ENCODE results near the gene KLF3. TPM values are rescaled to one million over a fixed set of nuclear protein-coding genes. Genes with fewer than 3 reads are reported as not detected.

KLF3 gene
- total and polyA plus RNA-seq, 2 of the 8 experiments (the other 6 are each of a cell fraction or from before 2014, with no cell fraction given) = 8.0 to 14.9 TPM

GRCh38 chr4:38683276-38683675 is 19.3 kb downstream of the KLF3 start:
- no peak overlapping the region for H3K9ac ChIP-seq (replicated peaks in 1 of 4; ENCODE audit: extremely low read depth in 1 of 4, low read depth in 3 of 4, low read length in 3 of 4)
- no peak overlapping the region for H2AFZ ChIP-seq (ENCODE audit: low read length)
- H3K14ac ChIP-seq (ENCODE audit: insufficient read length) = no peak overlapping the region
- H4K8ac ChIP-seq (ENCODE audit: extremely low read depth, insufficient read depth, low read length) = no peak overlapping the region
- no peak overlapping the region for H4K5ac ChIP-seq (ENCODE audit: insufficient read length, low read depth, low read length)
- H3K4me1 ChIP-seq (replicated peaks in 1 of 4; ENCODE audit: control insufficient read depth in 3 of 4, insufficient read depth in 4 of 4, low read length in 3 of 4) = no peaks in the 10 kb centered on the region
- no peak overlapping the region for H3K56ac ChIP-seq (replicated peaks; ENCODE audit: insufficient read length, low read depth, low read length)
- no peak overlapping the region for H2BK15ac ChIP-seq (ENCODE audit: low read length)
- H2BK120ac ChIP-seq (replicated peaks; ENCODE audit: low read depth, low read length) = no peak overlapping the region
- peaks cover under 1 to 9% of the 10 kb centered on the region in 2 experiments for H4K20me1 ChIP-seq (replicated peaks in 1 of 2; ENCODE audit: control insufficient read depth in 1 of 2, insufficient read depth in 2 of 2, low read length in 2 of 2)
- H3K4me2 ChIP-seq (ENCODE audit: insufficient read depth in 1 of 2, low read depth in 2 of 2, low read length in 2 of 2) = no peak overlapping the region
- H3K23me2 ChIP-seq (ENCODE audit: low read depth, low read length) = no peaks in the 10 kb centered on the region; the same call in 1 of the 2 replicates
- H2BK5ac ChIP-seq (ENCODE audit: low read depth, low read length) = no peak overlapping the region
- H4K91ac ChIP-seq (replicated peaks; ENCODE audit: insufficient read length, low read length) = no peak overlapping the region
- no peak for FAIRE-seq
- no peak overlapping the region for H3K27ac ChIP-seq (ENCODE audit: low read depth, low read length)
- H3K23ac ChIP-seq (ENCODE audit: insufficient read length) = no peak overlapping the region
- CTCF ChIA-PET (ENCODE audit: partially characterized antibody) = interaction anchor here (1.0 to 1.2 kb wide), 2 partner anchors 177 to 504 kb away, joined by 3 to 4 read pairs; no protein-coding TSS in a partner anchor
- H3K27me3 ChIP-seq (replicated peaks in 1 of 4; ENCODE audit: control insufficient read depth in 3 of 4, extremely low read depth in 1 of 4, insufficient read depth in 3 of 4, low read length in 3 of 4) = no peaks in the 10 kb centered on the region
- no peaks in the 10 kb centered on the region; the same call in 1 of the 2 replicates for H3K79me1 ChIP-seq (ENCODE audit: low read depth, low read length)
- no peak for DNase-seq (ENCODE audit: low read depth in 1 of 2, low spot score in 2 of 2)
- 90% methylated on average over 3 of the region's 3 CpGs; no CpG with 5 or more reads in 1 of the 2 experiments for WGBS, 2 experiments (ENCODE audit: extremely low coverage in 1 of 2, insufficient coverage in 1 of 2, insufficient read length in 1 of 2, insufficient replicate concordance in 2 of 2, low coverage in 1 of 2, low lambda C conversion rate in 2 of 2, missing lambda C conversion rate in 1 of 2)
- H2BK20ac ChIP-seq (ENCODE audit: low read length) = no peak overlapping the region
- peaks cover 0 to 16% (median 8%) of the 10 kb centered on the region in 4 experiments; a peak in 3 of 8 replicates for H3K36me3 ChIP-seq (ENCODE audit: control insufficient read depth in 2 of 4, insufficient read depth in 4 of 4, low read length in 3 of 4)
- H3K4ac ChIP-seq (replicated peaks; ENCODE audit: insufficient read length, low read depth, low read length) = no peak overlapping the region
- H3K79me2 ChIP-seq (ENCODE audit: control insufficient read depth in 1 of 2, insufficient read depth in 2 of 2, low read length in 2 of 2) = peaks cover 0 to 26% of the 10 kb centered on the region in 2 experiments; a peak in 3 of 4 replicates
- no peaks in the 10 kb centered on the region for H3K9me3 ChIP-seq (ENCODE audit: insufficient read depth in 2 of 2, low read depth in 1 of 2, low read length in 1 of 2)
- no peak overlapping the region for H3K4me3 ChIP-seq (ENCODE audit: extremely low read depth in 1 of 4, insufficient read depth in 2 of 4, low read depth in 3 of 4, low read length in 4 of 4)
- no peak overlapping the region for H3K18ac ChIP-seq (ENCODE audit: extremely low read depth, low read length)
- H2AK5ac ChIP-seq (ENCODE audit: low read depth, low read length) = no peak overlapping the region
- POLR2A ChIA-PET (ENCODE audit: partially characterized antibody) = no interaction called here
- no peak overlapping the region for H2BK12ac ChIP-seq (ENCODE audit: low read depth, low read length)
- TF ChIP-seq ZNF274 (IDR thresholded peaks at IDR 0.05; ENCODE audit: borderline replicate concordance, extremely low read depth, low read length) (no peak), NRF1 (IDR thresholded peaks at IDR 0.05; ENCODE audit: low read depth, low read length) (no peak), POU5F1 (IDR thresholded peaks at IDR 0.05; ENCODE audit: low read depth, low read length) (no peak)
